HepG2 (cell line): ENCODE results near the gene STARD13. TPM values are rescaled to one million over a fixed set of nuclear protein-coding genes. Genes with fewer than 3 reads are reported as not detected.

Source experiments
- ATAC-seq: fragments of 200-7000 bp; cut with Tn5 transposase; 3 replicates; pipeline ENCODE4 v1.9.1; 2020; ENCODE audit warnings: mild to moderate bottlenecking, moderate library complexity
- BruUV-seq: library from RNA; stranded (reverse); fragments of 400-500 nt; replicated peaks from 2 replicates; lab custom pipeline; 2021; lab: Mats Ljungman, UMichigan
- CTCF ChIA-PET: fragments of 300-600 bp; formaldehyde crosslinking; extraction: SDS; loops from one replicate; lab custom pipeline; 2021; ENCODE audit warnings: low total read pairs, inconsistent platforms, low intra/inter-chr PET ratio; lab: Yijun Ruan, JAX
- POLR2A ChIA-PET: fragments of 350-600 bp; sonication (Branson Sonifier 250); formaldehyde crosslinking; loops from one replicate; lab custom pipeline; 2020; ENCODE audit warnings: antibody characterized with exemption, inconsistent platforms; lab: Yijun Ruan, JAX
- DNase-seq: peaks from one replicate; pipeline ENCODE4 v3.0.0-alpha.2; 2015; ENCODE audit warnings: low spot score
- FAIRE-seq: peaks from 3 replicates; lab custom pipeline; 2011; peaks lifted over from hg19 to GRCh38; lab: Jason Lieb, UNC
- H2AFZ ChIP-seq: one replicate; pipeline ENCODE4 v1.6.1; 2011; ENCODE audit warnings: low read length, inconsistent platforms
- H3K27ac ChIP-seq: fragments of 300-600 bp; 3 replicates; pipeline ENCODE4 v1.8.0; 2011; ENCODE audit warnings: mixed run types, mild to moderate bottlenecking, mixed read lengths, low read length, inconsistent platforms; ENCODE audit not compliant: insufficient read depth; ENCODE audit errors: extremely low read length
- H3K27me3 ChIP-seq, 2 experiments: fragments of 200-600 bp in 1 of 2; 2 replicates in 1 of 2; 3 replicates in 1 of 2; pipeline versions ENCODE4 v1.6.0 to v1.8.0; 2011; ENCODE audit warnings: low read length in 2 of 2, mild to moderate bottlenecking in 2 of 2, moderate library complexity in 2 of 2, inconsistent platforms in 1 of 2; ENCODE audit not compliant: insufficient read depth in 2 of 2, control insufficient read depth in 1 of 2
- H3K36me3 ChIP-seq, 2 experiments: fragments of 200-600 bp in 1 of 2; replicated peaks in 1 of 2; 2 replicates in 1 of 2; 3 replicates in 1 of 2; pipeline versions ENCODE4 v1.5.1 to v1.8.0; 2011; ENCODE audit warnings: low read length in 2 of 2, inconsistent platforms in 1 of 2; ENCODE audit not compliant: insufficient read depth in 2 of 2, control insufficient read depth in 1 of 2
- H3K4me1 ChIP-seq: 2 replicates; pipeline ENCODE4 v1.5.1; 2012; ENCODE audit warnings: low read length, inconsistent platforms; ENCODE audit not compliant: insufficient read depth
- H3K4me2 ChIP-seq: 2 replicates; pipeline ENCODE4 v1.6.0; 2011; ENCODE audit warnings: low read depth, low read length, inconsistent platforms
- H3K4me3 ChIP-seq, 3 experiments: fragments of 200-600 bp in 1 of 3; sonication (generic), shearing (Covaris generic) in 1 of 3; replicated peaks in 1 of 3; 2 replicates each; pipeline ENCODE4 v1.5.1; 2011 to 2016; ENCODE audit warnings: low read length in 3 of 3, inconsistent platforms in 2 of 3, low read depth in 2 of 3, mild to moderate bottlenecking in 2 of 3, control low read depth in 1 of 3, mixed read lengths in 1 of 3; ENCODE audit not compliant: insufficient read depth in 1 of 3
- H3K79me2 ChIP-seq: one replicate; pipeline ENCODE4 v1.6.1; 2011; ENCODE audit warnings: low read length, inconsistent platforms; ENCODE audit not compliant: insufficient read depth
- H3K9ac ChIP-seq: 2 replicates; pipeline ENCODE4 v1.6.0; 2011; ENCODE audit warnings: mild to moderate bottlenecking, low read depth, low read length, inconsistent platforms; ENCODE audit not compliant: insufficient read depth
- H3K9me3 ChIP-seq: 2 replicates; pipeline ENCODE4 v1.5.1; 2012; ENCODE audit warnings: mild to moderate bottlenecking, low read length
- H4K20me1 ChIP-seq: 2 replicates; pipeline ENCODE4 v1.6.0; 2011; ENCODE audit warnings: inconsistent platforms, mild to moderate bottlenecking, low read length, moderate library complexity; ENCODE audit not compliant: insufficient read depth
- ARNT2 ChIP-seq: sonication (generic); formaldehyde crosslinking; IDR thresholded peaks from 2 replicates; pipeline ENCODE4 v1.8.0; 2022; ENCODE audit warnings: mild to moderate bottlenecking, low read depth, missing genetic modification reagents, moderate library complexity
- BATF2 ChIP-seq: sonication (generic); formaldehyde crosslinking; IDR thresholded peaks from 2 replicates; pipeline ENCODE4 v1.8.0; 2022; ENCODE audit warnings: mild to moderate bottlenecking, missing genetic modification reagents, moderate library complexity
- CHD2 ChIP-seq: IDR thresholded peaks from 2 replicates; pipeline ENCODE4 v1.6.1; 2011; ENCODE audit warnings: low read depth, low read length, improper control_type of control experiment
- GATAD2A ChIP-seq: IDR thresholded peaks from 2 replicates; pipeline ENCODE4 v1.6.1; 2016
- NCOA1 ChIP-seq: sonication (generic); formaldehyde crosslinking; IDR thresholded peaks from 2 replicates; pipeline ENCODE4 v1.9.0; 2021; ENCODE audit warnings: missing genetic modification reagents
- NFE2L1 ChIP-seq: sonication (generic); formaldehyde crosslinking; IDR thresholded peaks from 2 replicates; pipeline ENCODE4 v1.4.0; 2020; ENCODE audit warnings: missing genetic modification reagents, mild to moderate bottlenecking, borderline replicate concordance
- PTBP1 ChIP-seq: fragments of 200-400 bp; formaldehyde crosslinking; IDR thresholded peaks from 2 replicates; pipeline ENCODE4 v1.6.1; 2018; ENCODE audit warnings: low read length, low read depth; ENCODE audit not compliant: poor library complexity, severe bottlenecking
- RFXAP ChIP-seq: sonication (generic); formaldehyde crosslinking; IDR thresholded peaks from 2 replicates; pipeline ENCODE4 v1.4.0; 2020; ENCODE audit warnings: missing genetic modification reagents, borderline replicate concordance
- TBX2 ChIP-seq: sonication (generic); formaldehyde crosslinking; IDR thresholded peaks from 2 replicates; pipeline ENCODE4 v1.5.0; 2020; ENCODE audit warnings: missing genetic modification reagents, mild to moderate bottlenecking, borderline replicate concordance
- THAP11 ChIP-seq: IDR thresholded peaks from 2 replicates; pipeline ENCODE4 v1.6.1; 2016; ENCODE audit warnings: missing biosample characterization, missing genetic modification reagents
- U2AF2 ChIP-seq: fragments of 200-400 bp; formaldehyde crosslinking; IDR thresholded peaks from 2 replicates; pipeline ENCODE4 v1.6.1; 2017; ENCODE audit warnings: low read depth, mild to moderate bottlenecking, low read length
- ZNF232 ChIP-seq: sonication (generic); formaldehyde crosslinking; IDR thresholded peaks from 2 replicates; pipeline ENCODE4 v1.4.0; 2020; ENCODE audit warnings: missing genetic modification reagents, borderline replicate concordance
- ZNF296 ChIP-seq: sonication (generic); formaldehyde crosslinking; conservative IDR thresholded peaks from 2 replicates; pipeline ENCODE4 v1.5.0; 2020; ENCODE audit warnings: mild to moderate bottlenecking, missing genetic modification reagents
- ZNF34 ChIP-seq: sonication (generic); formaldehyde crosslinking; IDR thresholded peaks from 2 replicates; pipeline ENCODE4 v1.4.0; 2020; ENCODE audit warnings: mild to moderate bottlenecking, missing genetic modification reagents, borderline replicate concordance
- ZNF451 ChIP-seq: sonication (generic); formaldehyde crosslinking; IDR thresholded peaks from 2 replicates; pipeline ENCODE4 v1.5.0; 2020; ENCODE audit warnings: mild to moderate bottlenecking, missing genetic modification reagents
- ZNF670 ChIP-seq: sonication (generic); formaldehyde crosslinking; IDR thresholded peaks from 2 replicates; pipeline ENCODE4 v1.8.0; 2022; ENCODE audit warnings: mild to moderate bottlenecking, missing genetic modification reagents, borderline replicate concordance
- ZNF7 ChIP-seq: IDR thresholded peaks from 2 replicates; pipeline ENCODE4 v1.6.1; 2016; ENCODE audit warnings: missing biosample characterization, missing genetic modification reagents
- ZNF878 ChIP-seq: sonication (generic); formaldehyde crosslinking; IDR thresholded peaks from 2 replicates; pipeline ENCODE4 v1.8.1; 2023; ENCODE audit warnings: mild to moderate bottlenecking, missing genetic modification reagents, moderate library complexity
- WGBS: methylation state at CpG from one replicate; pipeline ENCODE4 v1.1.6; 2017; ENCODE audit warnings: low lambda C conversion rate; 5-methylcytosine and 5-hydroxymethylcytosine counted together
- in situ Hi-C: cut with HindIII; loops from 2 replicates; pipeline ENCODE4 v1.10.0; 2017; ENCODE audit warnings: low pct_unique_long_range_greater_than_20kb; ENCODE audit not compliant: extremely low pct_ligation_motif_present
- intact Hi-C: fragments of 100-400 bp; cut with micrococcal nuclease; formaldehyde crosslinking; loops from one replicate; pipeline ENCODE4 v1.10.0; 2022; ENCODE audit not compliant: unreplicated experiment
- polyA plus RNA-seq, 8 experiments: library from polyadenylated mRNA; depleted of rRNA in 3 of 8; stranded (reverse) in 7 of 8; unstranded in 1 of 8; fragments of >200 nt; fragmentation: Illumina TruSeq in 4 of 8; extraction: Trizol in 4 of 8; gene quantifications; 2 replicates each; pipeline versions ENCODE4 v1.2.1 to v1.2.3, GENCODE V29; 2011 to 2016; ENCODE audit warnings: low read depth in 4 of 8, missing spikeins in 1 of 8, mixed read lengths in 1 of 8; ENCODE audit not compliant: insufficient read depth in 1 of 8
- total RNA-seq, 5 experiments: library from RNA; depleted of rRNA; stranded (reverse); fragments of >200 nt; fragmentation: Illumina TruSeq; extraction: Trizol; gene quantifications; 2 replicates each; pipeline ENCODE4 v1.2.3, GENCODE V29; 2016; ENCODE audit warnings: low read depth in 1 of 5
- TF ChIP-seq, protein P1 (sequence below): sonication (generic); formaldehyde crosslinking; IDR thresholded peaks from 2 replicates; pipeline ENCODE4 v1.5.0; 2020; ENCODE audit warnings: missing genetic modification reagents, mild to moderate bottlenecking, borderline replicate concordance
- TF ChIP-seq, protein P2 (sequence below): sonication (generic); IDR thresholded peaks from 2 replicates; pipeline ENCODE4 v1.6.1; 2016; ENCODE audit warnings: low read depth, borderline replicate concordance

STARD13 gene
- total and polyA plus RNA-seq, 2 of the 13 experiments (the other 11 are each of a cell fraction or from before 2014, with no cell fraction given): 12.8 to 14.3 TPM

GRCh38 chr13:33165787-33166186, 119.8 kb downstream of the STARD13 start (continued):
- TF ChIP-seq, protein P1, sequence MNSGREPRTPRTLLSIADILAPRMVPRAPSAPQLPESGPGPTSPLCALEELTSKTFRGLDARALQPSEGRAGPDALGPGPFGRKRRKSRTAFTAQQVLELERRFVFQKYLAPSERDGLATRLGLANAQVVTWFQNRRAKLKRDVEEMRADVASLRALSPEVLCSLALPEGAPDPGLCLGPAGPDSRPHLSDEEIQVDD (CRISPR knock-in tag): no peak
- no peak for TF ChIP-seq ARNT2 (CRISPR knock-in tag)
- TF ChIP-seq NFE2L1 (CRISPR knock-in tag): no peak
- no peak for TF ChIP-seq TBX2 (CRISPR knock-in tag)
- TF ChIP-seq, protein P2, sequence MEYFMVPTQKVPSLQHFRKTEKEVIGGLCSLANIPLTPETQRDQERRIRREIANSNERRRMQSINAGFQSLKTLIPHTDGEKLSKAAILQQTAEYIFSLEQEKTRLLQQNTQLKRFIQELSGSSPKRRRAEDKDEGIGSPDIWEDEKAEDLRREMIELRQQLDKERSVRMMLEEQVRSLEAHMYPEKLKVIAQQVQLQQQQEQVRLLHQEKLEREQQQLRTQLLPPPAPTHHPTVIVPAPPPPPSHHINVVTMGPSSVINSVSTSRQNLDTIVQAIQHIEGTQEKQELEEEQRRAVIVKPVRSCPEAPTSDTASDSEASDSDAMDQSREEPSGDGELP: no peak

GRCh38 chr13:33164331-33164730, 121.2 kb downstream of the STARD13 start:
- ATAC-seq (no peak), FAIRE-seq (no peak), DNase-seq (peak; percentile 31)
- Histone ChIP-seq H3K79me2 (no peaks in the 10 kb centered on the region), H3K4me1 (peaks cover 46% of the 10 kb centered on the region), H2AFZ (no peak overlapping the region), H3K9me3 (peaks cover 14% of the 10 kb centered on the region), H3K4me2 (no peak overlapping the region), H3K36me3 (peaks cover 6 to 36% of the 10 kb centered on the region in 2 experiments), H3K27ac (no peak overlapping the region), H3K4me3 (no peak overlapping the region), H4K20me1 (no peaks in the 10 kb centered on the region), H3K9ac (no peak overlapping the region), H3K27me3 (no peaks in the 10 kb centered on the region)
- BruUV-seq: no TSS peak
- POLR2A ChIA-PET: no interaction called here
- WGBS: 96% methylated on average over 2 of the region's 2 CpGs
- CTCF ChIA-PET: no interaction called here
- in situ Hi-C loops: no loop called here
- intact Hi-C loops: no loop called here
- TF ChIP-seq PTBP1 (no peak), THAP11 (CRISPR knock-in tag) (no peak), ZNF451 (no peak), ZNF878 (no peak), ZNF232 (CRISPR knock-in tag) (no peak), ZNF7 (CRISPR knock-in tag) (no peak), ZNF34 (CRISPR knock-in tag) (no peak), GATAD2A (0 out of 2 replicates have a peak, but pooled peaks have one; percentile 12), U2AF2 (no peak), ZNF296 (CRISPR knock-in tag) (no peak), CHD2 (no peak), BATF2 (CRISPR knock-in tag) (no peak), ZNF670 (CRISPR knock-in tag) (no peak), NCOA1 (CRISPR knock-in tag) (no peak), RFXAP (CRISPR knock-in tag) (no peak)
